ENCODE data around the gene WSB1.
"Not testable (repeated sequence)": the region's sequence is repeated elsewhere in the genome, so short reads cannot be mapped to it uniquely, and the experiment has no call there.

GRCh38 chr17:27250791-27251190, 43.1 kb upstream of the WSB1 start:
- TF ChIP-seq CTCF, EP300 (IDR thresholded peaks at IDR 0.05): not testable (repeated sequence)

All from stomach (tissue), 4 donors.